Cardiac fibroblast (primary cell): ENCODE measurements around the gene NSUN2.

Source experiments
- DNase-seq, 2 donors: peaks; one replicate each; pipeline versions ENCODE4 v3.0.0 to v3.0.0-alpha.2; 2010; ENCODE audit warnings: low read depth in 2 of 2
- H3K4me3 ChIP-seq, 2 donors: replicated peaks in 1 of 2; 1 replicate in 1 of 2; 2 replicates in 1 of 2; pipeline ENCODE4 v1.5.1; 2011; ENCODE audit warnings: low read depth in 2 of 2, low read length in 2 of 2, mild to moderate bottlenecking in 2 of 2, moderate library complexity in 1 of 2
- CTCF ChIP-seq: IDR thresholded peaks from one replicate; pipeline ENCODE4 v1.5.1; 2011; ENCODE audit warnings: low read depth, mild to moderate bottlenecking, low read length, inconsistent platforms

NSUN2 gene

GRCh38 chr5:6632888-6633468 lies at the start of gene NSUN2, which contains the start of gene SRD5A1:
NSUN2 (minus strand) TSS chr5:6633044; CDS start chr5:6632979, 65 bp downstream.
SRD5A1 (plus strand) TSS chr5:6633440; CDS start chr5:6633577, 137 bp downstream.
- DNase-seq: peak; percentile 94 to 96
- no peak for TF ChIP-seq CTCF
- H3K4me3 ChIP-seq: peak within 1 kb of the TSS; percentile 90 to 91

DNA sequence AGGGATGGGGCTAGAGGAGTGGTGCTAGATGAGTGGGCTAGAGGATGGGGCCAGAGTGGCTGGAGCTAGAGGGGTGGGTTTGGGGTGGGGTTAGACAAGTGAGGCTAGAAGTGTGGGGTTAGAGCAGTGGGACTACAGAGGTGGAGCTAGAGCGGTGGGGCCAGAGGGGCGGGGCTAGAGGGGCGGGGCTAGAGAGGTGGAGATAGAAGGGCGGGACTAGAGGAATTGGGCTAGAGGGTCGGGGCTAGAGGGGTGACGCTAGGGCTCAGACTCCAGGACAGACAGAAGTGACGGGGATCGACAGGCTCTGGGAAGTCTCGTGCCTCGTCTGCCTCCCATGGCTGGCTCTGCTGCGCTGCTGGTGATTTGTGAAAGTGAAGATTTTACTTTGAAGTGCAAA lies 49.4 kb upstream of the NSUN2 start:
- DNase-seq: no peak
- no peak for TF ChIP-seq CTCF
- H3K4me3 ChIP-seq: no peak overlapping the region

GRCh38 chr5:6681682-6682081 lies 48.8 kb upstream of the NSUN2 start:
- H3K4me3 ChIP-seq: no peak overlapping the region
- TF ChIP-seq CTCF: no peak
- DNase-seq: no peak

- no peak for DNase-seq
- no peak overlapping the region for H3K4me3 ChIP-seq
- TF ChIP-seq CTCF: no peak
Observed at GRCh38 chr5:6680922-6681321, 48.1 kb upstream of the NSUN2 start.

DNA sequence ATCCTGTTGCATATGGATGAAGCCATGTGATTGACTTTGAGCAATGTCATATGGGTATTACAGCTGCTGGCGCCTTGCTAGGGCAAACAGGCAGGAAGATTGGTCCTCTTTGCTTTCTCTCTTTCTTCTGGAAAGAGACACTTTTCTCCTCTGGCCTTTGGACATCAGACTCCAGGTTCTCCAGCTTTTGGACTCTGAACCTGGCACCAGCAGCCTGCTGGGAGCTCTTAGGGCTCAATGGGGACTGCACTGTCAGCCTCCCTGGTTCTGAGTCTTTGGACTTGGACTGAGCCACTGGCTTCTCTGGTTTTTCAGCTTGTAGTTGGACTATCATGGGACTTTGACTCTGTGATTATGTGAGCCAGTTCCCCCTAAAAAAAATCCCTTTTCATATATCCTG lies 45.5 kb upstream of the NSUN2 start:
- TF ChIP-seq CTCF: no peak
- no peak for DNase-seq
- H3K4me3 ChIP-seq: no peak overlapping the region

DNA sequence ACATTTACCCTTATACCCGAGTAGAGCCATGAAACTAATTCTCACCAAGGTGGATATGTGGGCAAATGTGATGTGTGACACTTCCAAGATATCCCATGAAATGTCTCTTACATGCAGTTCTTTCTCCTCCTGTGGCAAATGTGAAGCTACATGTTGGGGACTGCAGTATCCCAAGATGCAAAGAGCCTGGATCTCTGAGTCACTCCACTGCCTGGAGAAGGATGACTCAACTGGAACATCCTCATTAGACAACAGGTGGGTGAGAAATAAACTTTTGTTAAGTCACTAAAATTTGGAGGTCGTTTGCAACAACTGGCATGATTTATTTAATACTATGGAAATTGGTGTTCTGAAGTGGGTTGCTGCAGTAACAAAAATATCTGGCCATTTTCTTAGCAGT lies 43.9 kb upstream of the NSUN2 start:
- peak in 1 of 2 donors; percentile 27 for DNase-seq
- no peak for TF ChIP-seq CTCF
- no peak overlapping the region for H3K4me3 ChIP-seq
